Panc1 (cell line): ENCODE data around the gene ZNF674. TPM values are rescaled to one million over a fixed set of nuclear protein-coding genes. Genes with fewer than 3 reads are reported as not detected.

Experiments used
- ATAC-seq: fragments of 200-7000 bp; cut with Tn5 transposase; 2 replicates; pipeline ENCODE4 v1.9.1; 2020; ENCODE audit warnings: mild to moderate bottlenecking, moderate library complexity
- BruUV-seq: library from RNA; stranded (reverse); fragments of 400-500 nt; replicated peaks from 2 replicates; lab custom pipeline; 2021; lab: Mats Ljungman, UMichigan
- CTCF ChIA-PET: fragments of 300-600 bp; sonication (Branson Sonifier 250); formaldehyde crosslinking; loops from one replicate; lab custom pipeline; 2022; ENCODE audit warnings: antibody characterized with exemption; lab: Charles Lee
- POLR2A ChIA-PET: fragments of 300-600 bp; sonication (Branson Sonifier 250); formaldehyde crosslinking; loops from one replicate; lab custom pipeline; 2022; ENCODE audit warnings: antibody characterized with exemption; lab: Charles Lee
- DNase-seq: peaks from one replicate; pipeline ENCODE4 v3.0.0-alpha.2; 2010; ENCODE audit warnings: low read depth, low spot score
- H3K27ac ChIP-seq: 2 replicates; pipeline ENCODE4 v1.5.1; 2011; ENCODE audit warnings: mild to moderate bottlenecking, low read length, inconsistent platforms
- H3K27me3 ChIP-seq: fragments of 200-500 bp; sonication (Bioruptor generic); 2 replicates; pipeline ENCODE4 v1.6.0; 2014; ENCODE audit warnings: low read length, inconsistent platforms; ENCODE audit not compliant: control insufficient read depth, insufficient read depth
- H3K36me3 ChIP-seq: fragments of 200-500 bp; sonication (Bioruptor generic); 2 replicates; pipeline ENCODE4 v1.5.1; 2014; ENCODE audit warnings: inconsistent platforms, mild to moderate bottlenecking, low read length, moderate library complexity; ENCODE audit not compliant: control insufficient read depth, insufficient read depth
- H3K4me1 ChIP-seq: 2 replicates; pipeline ENCODE4 v1.5.1; 2011; ENCODE audit warnings: inconsistent platforms, mild to moderate bottlenecking, low read length, moderate library complexity; ENCODE audit not compliant: control insufficient read depth, insufficient read depth
- H3K4me3 ChIP-seq, 2 experiments: 2 replicates each; pipeline ENCODE4 v1.5.1; 2011 to 2012; ENCODE audit warnings: low read depth in 2 of 2, low read length in 2 of 2, mild to moderate bottlenecking in 2 of 2, inconsistent platforms in 1 of 2, moderate library complexity in 1 of 2
- H3K9me3 ChIP-seq: fragments of 200-500 bp; sonication (Bioruptor generic); 2 replicates; pipeline ENCODE4 v1.5.1; 2014; ENCODE audit warnings: low read depth, mild to moderate bottlenecking, inconsistent platforms, low read length, moderate library complexity; ENCODE audit not compliant: control insufficient read depth, insufficient read depth
- CTCF ChIP-seq: fragments of 450-650 bp; IDR thresholded peaks from 2 replicates; pipeline ENCODE4 v1.5.1; 2017; ENCODE audit warnings: mild to moderate bottlenecking
- POLR2AphosphoS5 ChIP-seq: IDR thresholded peaks from 2 replicates; pipeline ENCODE4 v1.6.1; 2012; ENCODE audit warnings: mild to moderate bottlenecking, low read depth, low read length, moderate library complexity
- SIN3A ChIP-seq: IDR thresholded peaks from 2 replicates; pipeline ENCODE4 v1.6.1; 2012; ENCODE audit warnings: low read depth, mild to moderate bottlenecking, low read length, moderate library complexity, borderline replicate concordance; ENCODE audit not compliant: insufficient read depth
- TCF7L2 ChIP-seq: IDR thresholded peaks from 2 replicates; pipeline ENCODE4 v1.6.1; 2011; ENCODE audit warnings: mild to moderate bottlenecking, low read depth, low read length, inconsistent platforms
- in situ Hi-C: cut with HindIII; loops from 2 replicates; pipeline ENCODE4 v1.10.0; 2016; ENCODE audit warnings: low sequenced_read_pairs, low pct_unique_long_range_greater_than_20kb
- intact Hi-C: fragments of 100-400 bp; cut with micrococcal nuclease; formaldehyde crosslinking; loops from one replicate; pipeline ENCODE4 v1.10.0; 2022; ENCODE audit not compliant: unreplicated experiment
- total RNA-seq: library from RNA; stranded (reverse); gene quantifications from one replicate; pipeline ENCODE4 v1.2.1, GENCODE V29; 2021; ENCODE audit not compliant: unreplicated experiment
- TF ChIP-seq, protein P1 (sequence below), 2 experiments: IDR thresholded peaks; 2 replicates each; pipeline ENCODE4 v1.6.1; 2011 to 2012; ENCODE audit warnings: low read depth in 2 of 2, control low read depth in 1 of 2, low read length in 1 of 2, mild to moderate bottlenecking in 1 of 2, moderate library complexity in 1 of 2; ENCODE audit not compliant: insufficient read depth in 1 of 2

The ZNF674 gene
- total RNA-seq, 1 experiment from 2014 or later, result 7.2 TPM

DNA sequence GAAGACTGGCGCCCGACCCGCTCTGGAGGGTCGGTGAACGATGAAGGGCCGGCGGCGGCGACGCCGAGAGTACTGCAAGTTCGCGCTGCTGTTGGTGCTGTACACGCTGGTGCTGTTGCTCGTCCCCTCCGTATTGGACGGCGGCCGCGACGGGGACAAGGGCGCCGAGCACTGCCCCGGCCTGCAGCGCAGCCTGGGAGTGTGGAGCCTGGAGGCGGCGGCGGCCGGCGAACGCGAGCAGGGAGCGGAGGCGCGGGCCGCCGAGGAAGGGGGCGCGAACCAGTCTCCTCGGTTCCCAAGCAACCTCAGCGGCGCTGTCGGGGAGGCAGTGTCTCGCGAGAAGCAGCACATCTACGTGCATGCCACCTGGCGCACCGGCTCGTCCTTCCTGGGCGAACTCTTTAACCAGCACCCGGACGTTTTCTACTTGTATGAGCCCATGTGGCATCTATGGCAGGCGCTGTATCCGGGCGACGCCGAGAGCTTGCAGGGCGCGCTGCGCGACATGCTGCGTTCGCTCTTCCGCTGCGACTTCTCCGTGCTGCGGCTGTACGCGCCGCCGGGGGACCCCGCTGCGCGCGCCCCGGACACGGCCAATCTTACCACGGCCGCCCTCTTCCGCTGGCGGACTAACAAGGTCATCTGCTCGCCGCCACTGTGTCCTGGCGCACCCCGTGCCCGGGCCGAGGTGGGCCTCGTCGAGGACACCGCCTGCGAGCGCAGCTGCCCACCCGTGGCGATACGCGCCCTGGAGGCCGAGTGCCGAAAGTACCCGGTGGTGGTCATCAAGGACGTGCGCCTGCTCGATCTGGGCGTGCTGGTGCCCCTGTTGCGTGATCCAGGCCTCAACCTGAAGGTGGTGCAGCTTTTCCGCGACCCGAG lies 28.9 kb upstream of the ZNF674 start:
- ATAC-seq (peak; percentile 78), DNase-seq (no peak)
- Histone ChIP-seq H3K27me3 (no peaks in the 10 kb centered on the region), H3K9me3 (no peaks in the 10 kb centered on the region), H3K36me3 (no peaks in the 10 kb centered on the region), H3K4me3 (peak overlapping the region; percentile 68 to 78), H3K27ac (peak overlapping the region; percentile 7; the same call in 1 of the 2 replicates), H3K4me1 (no peaks in the 10 kb centered on the region; the same call in 1 of the 2 replicates)
- TF ChIP-seq, protein P1, sequence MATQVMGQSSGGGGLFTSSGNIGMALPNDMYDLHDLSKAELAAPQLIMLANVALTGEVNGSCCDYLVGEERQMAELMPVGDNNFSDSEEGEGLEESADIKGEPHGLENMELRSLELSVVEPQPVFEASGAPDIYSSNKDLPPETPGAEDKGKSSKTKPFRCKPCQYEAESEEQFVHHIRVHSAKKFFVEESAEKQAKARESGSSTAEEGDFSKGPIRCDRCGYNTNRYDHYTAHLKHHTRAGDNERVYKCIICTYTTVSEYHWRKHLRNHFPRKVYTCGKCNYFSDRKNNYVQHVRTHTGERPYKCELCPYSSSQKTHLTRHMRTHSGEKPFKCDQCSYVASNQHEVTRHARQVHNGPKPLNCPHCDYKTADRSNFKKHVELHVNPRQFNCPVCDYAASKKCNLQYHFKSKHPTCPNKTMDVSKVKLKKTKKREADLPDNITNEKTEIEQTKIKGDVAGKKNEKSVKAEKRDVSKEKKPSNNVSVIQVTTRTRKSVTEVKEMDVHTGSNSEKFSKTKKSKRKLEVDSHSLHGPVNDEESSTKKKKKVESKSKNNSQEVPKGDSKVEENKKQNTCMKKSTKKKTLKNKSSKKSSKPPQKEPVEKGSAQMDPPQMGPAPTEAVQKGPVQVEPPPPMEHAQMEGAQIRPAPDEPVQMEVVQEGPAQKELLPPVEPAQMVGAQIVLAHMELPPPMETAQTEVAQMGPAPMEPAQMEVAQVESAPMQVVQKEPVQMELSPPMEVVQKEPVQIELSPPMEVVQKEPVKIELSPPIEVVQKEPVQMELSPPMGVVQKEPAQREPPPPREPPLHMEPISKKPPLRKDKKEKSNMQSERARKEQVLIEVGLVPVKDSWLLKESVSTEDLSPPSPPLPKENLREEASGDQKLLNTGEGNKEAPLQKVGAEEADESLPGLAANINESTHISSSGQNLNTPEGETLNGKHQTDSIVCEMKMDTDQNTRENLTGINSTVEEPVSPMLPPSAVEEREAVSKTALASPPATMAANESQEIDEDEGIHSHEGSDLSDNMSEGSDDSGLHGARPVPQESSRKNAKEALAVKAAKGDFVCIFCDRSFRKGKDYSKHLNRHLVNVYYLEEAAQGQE (IDR thresholded peaks at IDR 0.05; ENCODE audit: insufficient read depth in 1 of 2, low read depth in 2 of 2, low read length in 1 of 2), result no peak
- TF ChIP-seq SIN3A (peak; percentile 65; the same call in 1 of the 2 replicates), TCF7L2 (no peak), CTCF (peak; percentile 37), POLR2AphosphoS5 (no peak)
- in situ Hi-C loops, result no loop called here
- no TSS peak for BruUV-seq
- ChIA-PET POLR2A (no interaction called here), CTCF (no interaction called here)
- intact Hi-C loops, result no loop called here

DNA sequence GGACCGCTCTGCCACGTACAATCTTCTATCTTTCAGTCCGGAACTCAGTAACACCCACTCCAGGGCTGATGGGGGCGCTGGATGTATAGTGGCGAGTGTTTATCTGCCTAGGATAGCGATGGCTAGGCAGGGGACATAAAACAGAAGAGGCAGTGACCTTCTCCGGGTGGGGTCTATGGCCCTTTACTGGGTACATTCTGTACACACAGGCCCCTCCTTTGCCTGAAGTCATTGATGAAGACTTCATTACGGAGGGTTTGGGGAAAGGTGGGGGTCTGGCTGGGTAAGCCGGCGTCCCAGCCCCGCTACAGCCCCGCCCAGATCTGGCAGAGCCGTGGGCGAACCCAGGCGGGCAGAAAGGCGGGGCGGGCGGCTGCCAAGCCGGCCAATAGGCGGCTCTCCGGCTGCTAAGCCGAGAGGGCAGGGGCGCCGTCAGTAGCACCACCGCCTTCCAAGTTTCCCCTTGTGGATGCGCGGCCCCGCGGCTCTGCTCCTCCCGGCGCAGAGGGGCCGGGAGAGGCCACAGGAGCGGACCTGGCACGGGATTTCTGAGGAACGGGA lies 28.2 kb upstream of the ZNF674 start, which contains the start of gene CHST7:
Gene CHST7 (plus strand): TSS at position 435 of the 561 bp plus-strand sequence. CDS start 167 bp downstream, outside the sequence.
- no peak for DNase-seq
- POLR2A ChIA-PET, result interaction anchor here (0.6 kb wide), 1 partner anchor 90 kb away, joined by 9 read pairs; no protein-coding TSS in a partner anchor
- in situ Hi-C loops, result no loop called here

More for the DNA sequence above, 28.2 kb upstream of the ZNF674 start, which contains the start of gene CHST7:
- no TSS peak for BruUV-seq
- Histone ChIP-seq H3K9me3 (no peaks in the 10 kb centered on the region), H3K27me3 (no peaks in the 10 kb centered on the region), H3K27ac (peak within 1 kb of the TSS; percentile 51), H3K36me3 (no peaks in the 10 kb centered on the region), H3K4me3 (peak within 1 kb of the TSS; percentile 68 to 78), H3K4me1 (no peaks in the 10 kb centered on the region; the same call in 1 of the 2 replicates)
- TF ChIP-seq CTCF (peak; percentile 79), POLR2AphosphoS5 (no peak), SIN3A (no peak)
- peak; percentile 92 for ATAC-seq
- CTCF ChIA-PET, result no interaction called here
- intact Hi-C loops, result no loop called here
